K562 (cell line): ENCODE measurements around the gene SLC12A9. TPM values are rescaled to one million over a fixed set of nuclear protein-coding genes. Genes with fewer than 3 reads are reported as not detected.
A peak's percentile ranks its signal among the peaks of the same experiment; 100 is the strongest.

Source experiments
- ATAC-seq: fragments of 200-7000 bp; cut with Tn5 transposase; 3 replicates; pipeline ENCODE4 v1.9.1; 2020; ENCODE audit warnings: moderate library complexity
- BruUV-seq: library from RNA; stranded (reverse); fragments of 400-500 nt; replicated peaks from 2 replicates; lab custom pipeline; 2021; lab: Mats Ljungman, UMichigan
- CTCF ChIA-PET: fragments of 300-600 bp; formaldehyde crosslinking; extraction: SDS; loops from one replicate; lab custom pipeline; 2021; ENCODE audit warnings: low intra/inter-chr PET ratio; lab: Yijun Ruan, JAX
- POLR2A ChIA-PET: fragments of 300-600, 350-650 bp; sonication (Branson Sonifier 250); formaldehyde crosslinking; extraction: SDS; loops from one replicate; lab custom pipeline; 2021; ENCODE audit warnings: antibody characterized with exemption, inconsistent platforms; lab: Yijun Ruan, JAX
- DNase-seq, 4 experiments: peaks; one replicate each; pipeline versions ENCODE4 v3.0.0 to v3.0.0-alpha.2; 2011 to 2018; ENCODE audit warnings: low spot score in 3 of 4, mixed read lengths in 3 of 4; ENCODE audit errors: extremely low read depth in 1 of 4
- FAIRE-seq: peaks from 2 replicates; lab custom pipeline; 2011; peaks lifted over from hg19 to GRCh38; lab: Jason Lieb, UNC
- H2AFZ ChIP-seq: 2 replicates; pipeline ENCODE4 v1.6.0; 2011; ENCODE audit warnings: low read depth, low read length, control low read depth, inconsistent platforms
- H3K27ac ChIP-seq: fragments of 200-600 bp; 3 replicates; pipeline ENCODE4 v1.8.0; 2011; ENCODE audit warnings: low read depth, mild to moderate bottlenecking, control low read depth, inconsistent platforms, low read length, moderate library complexity, mixed read lengths; ENCODE audit errors: extremely low read depth
- H3K27me3 ChIP-seq, 2 experiments: fragments of 300-600 bp in 1 of 2; 2 replicates in 1 of 2; 3 replicates in 1 of 2; pipeline versions ENCODE4 v1.6.0 to v1.8.0; 2011; ENCODE audit warnings: inconsistent platforms in 2 of 2, low read length in 2 of 2, mild to moderate bottlenecking in 1 of 2, mixed read lengths in 1 of 2, moderate library complexity in 1 of 2; ENCODE audit not compliant: control insufficient read depth in 2 of 2, insufficient read depth in 2 of 2
- H3K36me3 ChIP-seq: fragments of 300-600 bp; 3 replicates; pipeline ENCODE4 v1.8.0; 2011; ENCODE audit warnings: mild to moderate bottlenecking, low read length, inconsistent platforms; ENCODE audit not compliant: control insufficient read depth, insufficient read depth
- H3K4me1 ChIP-seq, 2 experiments: fragments of 200-600 bp in 1 of 2; replicated peaks in 1 of 2; 2 replicates in 1 of 2; 3 replicates in 1 of 2; pipeline versions ENCODE4 v1.5.1 to v1.8.0; 2011; ENCODE audit warnings: inconsistent platforms in 2 of 2, low read length in 2 of 2, mild to moderate bottlenecking in 1 of 2, mixed read lengths in 1 of 2, moderate library complexity in 1 of 2; ENCODE audit not compliant: control insufficient read depth in 2 of 2, insufficient read depth in 2 of 2
- H3K4me2 ChIP-seq: 2 replicates; pipeline ENCODE4 v1.6.1; 2011; ENCODE audit warnings: low read length, control low read depth, inconsistent platforms, mixed read lengths; ENCODE audit not compliant: insufficient read depth
- H3K4me3 ChIP-seq: fragments of 200-600 bp; sonication (generic), shearing (Covaris generic); 2 replicates; pipeline ENCODE4 v1.5.1; 2016; ENCODE audit warnings: control low read depth, inconsistent platforms
- H3K79me2 ChIP-seq: fragments of 200-600 bp; 3 replicates; pipeline ENCODE4 v1.8.0; 2011; ENCODE audit warnings: low read length, inconsistent platforms; ENCODE audit not compliant: control insufficient read depth, insufficient read depth
- H3K9ac ChIP-seq, 2 experiments: 2 replicates each; pipeline versions ENCODE4 v1.6.0 to v1.6.1; 2011; ENCODE audit warnings: low read depth in 2 of 2, low read length in 2 of 2, control low read depth in 1 of 2, inconsistent platforms in 1 of 2, mild to moderate bottlenecking in 1 of 2, mixed read lengths in 1 of 2; ENCODE audit not compliant: insufficient read depth in 1 of 2
- H3K9me1 ChIP-seq: one replicate; pipeline ENCODE4 v1.6.0; 2011; ENCODE audit warnings: inconsistent platforms, mild to moderate bottlenecking, low read length, moderate library complexity; ENCODE audit not compliant: control insufficient read depth, insufficient read depth
- H3K9me3 ChIP-seq: replicated peaks from 2 replicates; pipeline ENCODE4 v1.5.1; 2011; ENCODE audit warnings: low read depth, low read length, inconsistent platforms; ENCODE audit not compliant: control insufficient read depth, insufficient read depth
- H4K20me1 ChIP-seq: replicated peaks from 2 replicates; pipeline ENCODE4 v1.6.1; 2011; ENCODE audit warnings: low read length, inconsistent platforms, mixed read lengths; ENCODE audit not compliant: control insufficient read depth, insufficient read depth
- FUS ChIP-seq: fragments of 200-400 bp; formaldehyde crosslinking; optimal IDR thresholded peaks from 2 replicates; pipeline ENCODE3; 2017; ENCODE audit warnings: low read depth, low read length
- RBM25 ChIP-seq: fragments of 200-400 bp; formaldehyde crosslinking; IDR thresholded peaks from 2 replicates; pipeline ENCODE4 v1.6.1; 2018; ENCODE audit warnings: low read length, low read depth, moderate library complexity; ENCODE audit not compliant: severe bottlenecking
- SNRNP70 ChIP-seq: fragments of 200-400 bp; formaldehyde crosslinking; optimal IDR thresholded peaks from 2 replicates; pipeline ENCODE3; 2017; ENCODE audit warnings: low read depth, low read length
- TRIM24 ChIP-seq, 2 experiments: fragments of 450-650 bp; IDR thresholded peaks; 2 replicates each; pipeline ENCODE4 v1.6.1; 2016
- ZC3H11A ChIP-seq: IDR thresholded peaks from 2 replicates; pipeline ENCODE4 v1.6.1; 2012; ENCODE audit warnings: low read depth, low read length, improper control_type of control experiment
- WGBS: fragments of 100-300 bp; shearing (Covaris generic); methylation state at CpG from one replicate; pipeline ENCODE4 v1.1.6; 2016; ENCODE audit warnings: low coverage, mixed read lengths; ENCODE audit not compliant: insufficient coverage; ENCODE audit errors: missing lambda C conversion rate; 5-methylcytosine and 5-hydroxymethylcytosine counted together
- in situ Hi-C: fragments of 300-500 bp; cut with MboI; formaldehyde crosslinking; loops from 4 replicates; pipeline ENCODE4 v1.15.0; 2018; ENCODE audit warnings: inconsistent platforms, mixed read lengths
- intact Hi-C: fragments of 100-400 bp; cut with micrococcal nuclease; formaldehyde crosslinking; loops from 2 replicates; pipeline ENCODE4 v1.14.2; 2022
- polyA plus RNA-seq, 8 experiments: library from polyadenylated mRNA; depleted of rRNA in 4 of 8; stranded (reverse) in 5 of 8; unstranded in 3 of 8; fragments of >200 nt; fragmentation: Nextera tagmentation in 2 of 8; fragmentation: Illumina TruSeq in 1 of 8; extraction: Ambion mirVana in 2 of 8; extraction: Trizol in 1 of 8; gene quantifications; 2 replicates each; pipeline versions ENCODE4 v1.2.1 to v1.2.3, GENCODE V29; 2011 to 2014; ENCODE audit warnings: inconsistent platforms in 1 of 8, missing spikeins in 1 of 8
- total RNA-seq, 7 experiments: library from RNA; depleted of rRNA in 6 of 7; stranded (reverse); fragments of >200 nt in 6 of 7; fragmentation: Illumina TruSeq in 2 of 7; extraction: Trizol in 2 of 7; gene quantifications; 2 replicates each; pipeline versions ENCODE4 v1.2.1 to v1.2.3, GENCODE V29; 2011 to 2021; ENCODE audit warnings: low replicate concordance in 1 of 7
- TF ChIP-seq, protein P1 (sequence below): fragments of 450-650 bp; IDR thresholded peaks from 2 replicates; pipeline ENCODE4 v1.6.1; 2016; ENCODE audit warnings: mild to moderate bottlenecking, moderate library complexity

SLC12A9 gene
- total and polyA plus RNA-seq, 9 of the 15 experiments (the other 6 are each of a cell fraction or from before 2014, with no cell fraction given) = 0.06 to 20.2 (median 10.7) TPM

DNA sequence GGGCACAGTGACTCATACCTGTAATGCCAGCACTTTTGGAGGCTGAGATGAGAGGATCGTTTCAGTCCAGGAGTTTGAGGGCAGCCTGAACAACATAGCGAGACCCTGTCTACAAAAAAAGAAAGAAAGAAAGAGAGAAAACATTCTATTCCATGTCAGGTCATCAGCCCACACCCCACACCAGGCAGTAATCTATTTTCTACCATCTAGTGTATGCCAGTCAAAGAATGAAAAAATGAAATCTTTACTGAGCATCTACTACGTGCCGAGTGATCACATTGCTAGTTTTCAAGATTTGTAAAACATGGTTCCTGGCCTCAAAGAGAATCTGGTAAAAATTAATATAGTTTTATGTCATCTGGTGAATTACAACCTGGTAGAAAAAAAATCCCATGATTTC lies 22.1 kb upstream of the SLC12A9 start:
- intact Hi-C loops = no loop called here
- 69% methylated on average over 4 of the region's 4 CpGs for WGBS
- no peaks in the 10 kb centered on the region for H3K9me1 ChIP-seq

DNA sequence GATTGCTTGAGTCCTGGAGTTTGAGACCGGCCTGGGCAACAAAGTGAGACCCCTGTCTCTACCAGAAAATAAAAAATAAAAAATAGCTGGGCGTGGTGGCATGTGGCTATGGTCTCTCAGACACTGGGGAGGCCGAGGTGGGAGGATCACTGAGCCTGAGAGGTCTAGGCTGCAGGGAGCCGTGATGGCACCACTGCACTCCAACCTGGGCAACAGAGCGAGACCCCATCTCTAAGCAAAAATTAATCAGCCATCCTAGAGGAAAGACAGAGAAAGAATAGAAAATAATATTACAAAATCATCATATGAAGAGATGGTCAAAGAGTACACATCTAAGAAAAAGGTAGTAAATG lies 20.3 kb upstream of the SLC12A9 start:
- Histone ChIP-seq H3K4me1 (peaks cover 16 to 55% of the 10 kb centered on the region in 2 experiments; a peak in 3 of 5 replicates), H2AFZ (no peak overlapping the region), H3K9me3 (no peaks in the 10 kb centered on the region), H3K9me1 (no peaks in the 10 kb centered on the region), H3K36me3 (no peaks in the 10 kb centered on the region), H4K20me1 (no peaks in the 10 kb centered on the region), H3K79me2 (peaks cover 16% of the 10 kb centered on the region), H3K4me2 (no peak overlapping the region), H3K4me3 (no peak overlapping the region), H3K27me3 (no peaks in the 10 kb centered on the region), H3K27ac (no peak overlapping the region), H3K9ac (no peak overlapping the region)
- intact Hi-C loops = no loop called here
- CTCF ChIA-PET = no interaction called here
- BruUV-seq = no TSS peak
- 90% methylated on average over 5 of the region's 5 CpGs for WGBS
- no peak for FAIRE-seq
- POLR2A ChIA-PET = interaction anchor here (0.6 to 0.7 kb wide), 2 partner anchors 70 to 312 kb away, joined by 3 read pairs; no protein-coding TSS in a partner anchor
- in situ Hi-C loops = no loop called here
- DNase-seq = no peak
- ATAC-seq = no peak
- TF ChIP-seq, protein P1, sequence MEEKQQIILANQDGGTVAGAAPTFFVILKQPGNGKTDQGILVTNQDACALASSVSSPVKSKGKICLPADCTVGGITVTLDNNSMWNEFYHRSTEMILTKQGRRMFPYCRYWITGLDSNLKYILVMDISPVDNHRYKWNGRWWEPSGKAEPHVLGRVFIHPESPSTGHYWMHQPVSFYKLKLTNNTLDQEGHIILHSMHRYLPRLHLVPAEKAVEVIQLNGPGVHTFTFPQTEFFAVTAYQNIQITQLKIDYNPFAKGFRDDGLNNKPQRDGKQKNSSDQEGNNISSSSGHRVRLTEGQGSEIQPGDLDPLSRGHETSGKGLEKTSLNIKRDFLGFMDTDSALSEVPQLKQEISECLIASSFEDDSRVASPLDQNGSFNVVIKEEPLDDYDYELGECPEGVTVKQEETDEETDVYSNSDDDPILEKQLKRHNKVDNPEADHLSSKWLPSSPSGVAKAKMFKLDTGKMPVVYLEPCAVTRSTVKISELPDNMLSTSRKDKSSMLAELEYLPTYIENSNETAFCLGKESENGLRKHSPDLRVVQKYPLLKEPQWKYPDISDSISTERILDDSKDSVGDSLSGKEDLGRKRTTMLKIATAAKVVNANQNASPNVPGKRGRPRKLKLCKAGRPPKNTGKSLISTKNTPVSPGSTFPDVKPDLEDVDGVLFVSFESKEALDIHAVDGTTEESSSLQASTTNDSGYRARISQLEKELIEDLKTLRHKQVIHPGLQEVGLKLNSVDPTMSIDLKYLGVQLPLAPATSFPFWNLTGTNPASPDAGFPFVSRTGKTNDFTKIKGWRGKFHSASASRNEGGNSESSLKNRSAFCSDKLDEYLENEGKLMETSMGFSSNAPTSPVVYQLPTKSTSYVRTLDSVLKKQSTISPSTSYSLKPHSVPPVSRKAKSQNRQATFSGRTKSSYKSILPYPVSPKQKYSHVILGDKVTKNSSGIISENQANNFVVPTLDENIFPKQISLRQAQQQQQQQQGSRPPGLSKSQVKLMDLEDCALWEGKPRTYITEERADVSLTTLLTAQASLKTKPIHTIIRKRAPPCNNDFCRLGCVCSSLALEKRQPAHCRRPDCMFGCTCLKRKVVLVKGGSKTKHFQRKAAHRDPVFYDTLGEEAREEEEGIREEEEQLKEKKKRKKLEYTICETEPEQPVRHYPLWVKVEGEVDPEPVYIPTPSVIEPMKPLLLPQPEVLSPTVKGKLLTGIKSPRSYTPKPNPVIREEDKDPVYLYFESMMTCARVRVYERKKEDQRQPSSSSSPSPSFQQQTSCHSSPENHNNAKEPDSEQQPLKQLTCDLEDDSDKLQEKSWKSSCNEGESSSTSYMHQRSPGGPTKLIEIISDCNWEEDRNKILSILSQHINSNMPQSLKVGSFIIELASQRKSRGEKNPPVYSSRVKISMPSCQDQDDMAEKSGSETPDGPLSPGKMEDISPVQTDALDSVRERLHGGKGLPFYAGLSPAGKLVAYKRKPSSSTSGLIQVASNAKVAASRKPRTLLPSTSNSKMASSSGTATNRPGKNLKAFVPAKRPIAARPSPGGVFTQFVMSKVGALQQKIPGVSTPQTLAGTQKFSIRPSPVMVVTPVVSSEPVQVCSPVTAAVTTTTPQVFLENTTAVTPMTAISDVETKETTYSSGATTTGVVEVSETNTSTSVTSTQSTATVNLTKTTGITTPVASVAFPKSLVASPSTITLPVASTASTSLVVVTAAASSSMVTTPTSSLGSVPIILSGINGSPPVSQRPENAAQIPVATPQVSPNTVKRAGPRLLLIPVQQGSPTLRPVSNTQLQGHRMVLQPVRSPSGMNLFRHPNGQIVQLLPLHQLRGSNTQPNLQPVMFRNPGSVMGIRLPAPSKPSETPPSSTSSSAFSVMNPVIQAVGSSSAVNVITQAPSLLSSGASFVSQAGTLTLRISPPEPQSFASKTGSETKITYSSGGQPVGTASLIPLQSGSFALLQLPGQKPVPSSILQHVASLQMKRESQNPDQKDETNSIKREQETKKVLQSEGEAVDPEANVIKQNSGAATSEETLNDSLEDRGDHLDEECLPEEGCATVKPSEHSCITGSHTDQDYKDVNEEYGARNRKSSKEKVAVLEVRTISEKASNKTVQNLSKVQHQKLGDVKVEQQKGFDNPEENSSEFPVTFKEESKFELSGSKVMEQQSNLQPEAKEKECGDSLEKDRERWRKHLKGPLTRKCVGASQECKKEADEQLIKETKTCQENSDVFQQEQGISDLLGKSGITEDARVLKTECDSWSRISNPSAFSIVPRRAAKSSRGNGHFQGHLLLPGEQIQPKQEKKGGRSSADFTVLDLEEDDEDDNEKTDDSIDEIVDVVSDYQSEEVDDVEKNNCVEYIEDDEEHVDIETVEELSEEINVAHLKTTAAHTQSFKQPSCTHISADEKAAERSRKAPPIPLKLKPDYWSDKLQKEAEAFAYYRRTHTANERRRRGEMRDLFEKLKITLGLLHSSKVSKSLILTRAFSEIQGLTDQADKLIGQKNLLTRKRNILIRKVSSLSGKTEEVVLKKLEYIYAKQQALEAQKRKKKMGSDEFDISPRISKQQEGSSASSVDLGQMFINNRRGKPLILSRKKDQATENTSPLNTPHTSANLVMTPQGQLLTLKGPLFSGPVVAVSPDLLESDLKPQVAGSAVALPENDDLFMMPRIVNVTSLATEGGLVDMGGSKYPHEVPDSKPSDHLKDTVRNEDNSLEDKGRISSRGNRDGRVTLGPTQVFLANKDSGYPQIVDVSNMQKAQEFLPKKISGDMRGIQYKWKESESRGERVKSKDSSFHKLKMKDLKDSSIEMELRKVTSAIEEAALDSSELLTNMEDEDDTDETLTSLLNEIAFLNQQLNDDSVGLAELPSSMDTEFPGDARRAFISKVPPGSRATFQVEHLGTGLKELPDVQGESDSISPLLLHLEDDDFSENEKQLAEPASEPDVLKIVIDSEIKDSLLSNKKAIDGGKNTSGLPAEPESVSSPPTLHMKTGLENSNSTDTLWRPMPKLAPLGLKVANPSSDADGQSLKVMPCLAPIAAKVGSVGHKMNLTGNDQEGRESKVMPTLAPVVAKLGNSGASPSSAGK = no peak
- no peak for TF ChIP-seq SNRNP70
- TF ChIP-seq TRIM24 (IDR thresholded peaks at IDR 0.05) = no peak
- no peak for TF ChIP-seq FUS

More for the DNA sequence above, 22.1 kb upstream of the SLC12A9 start:
- DNase-seq (no peak), ATAC-seq (no peak), FAIRE-seq (no peak)
- Histone ChIP-seq H2AFZ (no peak overlapping the region), H4K20me1 (peaks cover 4% of the 10 kb centered on the region; the same call in 1 of the 2 replicates), H3K79me2 (peaks cover 34% of the 10 kb centered on the region), H3K27me3 (no peaks in the 10 kb centered on the region), H3K4me2 (no peak overlapping the region), H3K36me3 (no peaks in the 10 kb centered on the region; the same call in 2 of the 3 replicates), H3K9ac (no peak overlapping the region), H3K9me3 (no peaks in the 10 kb centered on the region), H3K4me1 (peaks cover 12 to 47% of the 10 kb centered on the region in 2 experiments; a peak in 4 of 5 replicates), H3K27ac (no peak overlapping the region), H3K4me3 (no peak overlapping the region)
- no TSS peak for BruUV-seq
- ChIA-PET POLR2A (no interaction called here), CTCF (no interaction called here)
- in situ Hi-C loops = no loop called here
- TF ChIP-seq RBM25 (peak; percentile 80), ZC3H11A (no peak)
